IMR-90 (cell line): Measurements from ENCODE around the gene RAB11FIP4. TPM values are rescaled to one million over a fixed set of nuclear protein-coding genes. Genes with fewer than 3 reads are reported as not detected.

Experiments used
- ATAC-seq: fragments of 200-7000 bp; cut with Tn5 transposase; 2 replicates; pipeline ENCODE4 v1.9.1; 2020; ENCODE audit warnings: low read depth, mild to moderate bottlenecking, moderate library complexity
- BruUV-seq: library from RNA; stranded (reverse); fragments of 400-500 nt; replicated peaks from 2 replicates; lab custom pipeline; 2021; lab: Mats Ljungman, UMichigan
- CTCF ChIA-PET: fragments of 300-600 bp; formaldehyde crosslinking; extraction: SDS; loops from one replicate; lab custom pipeline; 2021; ENCODE audit warnings: antibody characterized with exemption; lab: Yijun Ruan, JAX
- POLR2A ChIA-PET: fragments of 300-600 bp; sonication (Branson Sonifier 250); formaldehyde crosslinking; loops from one replicate; lab custom pipeline; 2022; ENCODE audit warnings: antibody characterized with exemption; ENCODE audit not compliant: unreplicated experiment; lab: Charles Lee
- DNase-seq: peaks from one replicate; pipeline ENCODE4 v3.0.0; 2013
- H2AFZ ChIP-seq: replicated peaks from 2 replicates; pipeline ENCODE3; 2013; ENCODE audit warnings: low read length, mild to moderate bottlenecking; ENCODE audit not compliant: poor library complexity
- H2AK5ac ChIP-seq: 2 replicates; pipeline ENCODE4 v1.6.1; 2013; ENCODE audit warnings: low read depth, low read length, inconsistent platforms
- H2AK9ac ChIP-seq: replicated peaks from 2 replicates; pipeline ENCODE3; 2013; ENCODE audit warnings: mild to moderate bottlenecking, low read depth, low read length, moderate library complexity; ENCODE audit not compliant: poor library complexity
- H2BK120ac ChIP-seq: 2 replicates; pipeline ENCODE4 v1.6.1; 2013; ENCODE audit warnings: low read depth, low read length, inconsistent platforms
- H2BK15ac ChIP-seq: 3 replicates; pipeline ENCODE4 v1.6.1; 2013; ENCODE audit warnings: low read depth, low read length, inconsistent platforms
- H2BK20ac ChIP-seq: 2 replicates; pipeline ENCODE4 v1.6.1; 2013; ENCODE audit warnings: low read depth, mild to moderate bottlenecking, inconsistent platforms, low read length, moderate library complexity
- H2BK5ac ChIP-seq: 2 replicates; pipeline ENCODE4 v1.6.1; 2013; ENCODE audit warnings: mild to moderate bottlenecking, low read depth, low read length, inconsistent platforms; ENCODE audit not compliant: poor library complexity, severe bottlenecking
- H3K14ac ChIP-seq: replicated peaks from 2 replicates; pipeline ENCODE4 v1.6.1; 2013; ENCODE audit warnings: low read depth, low read length, inconsistent platforms
- H3K18ac ChIP-seq: 2 replicates; pipeline ENCODE4 v1.6.1; 2013; ENCODE audit warnings: low read depth, low read length, control low read depth
- H3K23ac ChIP-seq: 2 replicates; pipeline ENCODE4 v1.6.1; 2013; ENCODE audit warnings: low read depth, low read length, inconsistent platforms
- H3K27ac ChIP-seq: 2 replicates; pipeline ENCODE4 v1.5.1; 2013; ENCODE audit warnings: mild to moderate bottlenecking, control low read depth, low read length; ENCODE audit not compliant: insufficient read depth
- H3K27me3 ChIP-seq: 2 replicates; pipeline ENCODE4 v1.6.1; 2013; ENCODE audit warnings: low read length; ENCODE audit not compliant: control insufficient read depth, insufficient read depth
- H3K36me3 ChIP-seq: 2 replicates; pipeline ENCODE4 v1.6.1; 2013; ENCODE audit warnings: low read length, mixed read lengths; ENCODE audit not compliant: control insufficient read depth, insufficient read depth
- H3K4ac ChIP-seq: 2 replicates; pipeline ENCODE4 v1.6.1; 2013; ENCODE audit warnings: low read depth, low read length, inconsistent platforms
- H3K4me1 ChIP-seq: 2 replicates; pipeline ENCODE4 v1.6.1; 2013; ENCODE audit warnings: low read length, mixed read lengths; ENCODE audit not compliant: control insufficient read depth, insufficient read depth
- H3K4me2 ChIP-seq: 2 replicates; pipeline ENCODE4 v1.6.1; 2013; ENCODE audit warnings: low read depth, mild to moderate bottlenecking, control low read depth, low read length, moderate library complexity
- H3K4me3 ChIP-seq: 2 replicates; pipeline ENCODE4 v1.5.1; 2013; ENCODE audit warnings: low read depth, mild to moderate bottlenecking, control low read depth, low read length, moderate library complexity; ENCODE audit not compliant: insufficient read depth
- H3K56ac ChIP-seq: 2 replicates; pipeline ENCODE4 v1.6.1; 2013; ENCODE audit warnings: low read length, inconsistent platforms; ENCODE audit not compliant: insufficient read depth; ENCODE audit errors: extremely low read depth
- H3K79me1 ChIP-seq, 2 experiments: 2 replicates each; pipeline ENCODE4 v1.6.1; 2013; ENCODE audit warnings: low read length in 2 of 2, inconsistent platforms in 1 of 2, low read depth in 1 of 2
- H3K9ac ChIP-seq: 2 replicates; pipeline ENCODE4 v1.6.1; 2013; ENCODE audit warnings: low read depth, low read length, control low read depth
- H3K9me1 ChIP-seq: 2 replicates; pipeline ENCODE4 v1.6.1; 2013; ENCODE audit warnings: low read length, inconsistent platforms; ENCODE audit not compliant: insufficient read depth
- H3K9me3 ChIP-seq: 2 replicates; pipeline ENCODE4 v1.6.1; 2013; ENCODE audit warnings: low read length; ENCODE audit not compliant: control insufficient read depth, insufficient read depth
- H4K20me1 ChIP-seq: 2 replicates; pipeline ENCODE4 v1.6.1; 2013; ENCODE audit warnings: low read length, inconsistent platforms; ENCODE audit not compliant: insufficient read depth
- H4K5ac ChIP-seq: 2 replicates; pipeline ENCODE4 v1.6.1; 2013; ENCODE audit warnings: mild to moderate bottlenecking, low read depth, low read length, control low read depth
- H4K8ac ChIP-seq, 2 experiments: 2 replicates each; pipeline ENCODE4 v1.6.1; 2013; ENCODE audit warnings: low read depth in 2 of 2, low read length in 2 of 2, control low read depth in 1 of 2, inconsistent platforms in 1 of 2
- H4K91ac ChIP-seq: 2 replicates; pipeline ENCODE4 v1.6.1; 2013; ENCODE audit warnings: low read depth, low read length, inconsistent platforms; ENCODE audit not compliant: insufficient read depth
- BHLHE40 ChIP-seq: fragments of 150-350 bp; IDR thresholded peaks from 2 replicates; pipeline ENCODE4 v1.6.1; 2016; ENCODE audit warnings: mild to moderate bottlenecking, low read depth, low read length
- CHD1 ChIP-seq: IDR thresholded peaks from 2 replicates; pipeline ENCODE4 v1.6.1; 2012; ENCODE audit warnings: low read depth, low read length, improper control_type of control experiment
- MAFK ChIP-seq: IDR thresholded peaks from 2 replicates; pipeline ENCODE4 v1.6.1; 2012; ENCODE audit warnings: low read depth, low read length, improper control_type of control experiment
- MXI1 ChIP-seq: IDR thresholded peaks from 2 replicates; pipeline ENCODE4 v1.6.1; 2012; ENCODE audit warnings: low read depth, mild to moderate bottlenecking, low read length, moderate library complexity, borderline replicate concordance
- NFE2L2 ChIP-seq: fragments of 150-350 bp; IDR thresholded peaks from 2 replicates; pipeline ENCODE4 v1.6.1; 2016; ENCODE audit warnings: low read depth, mild to moderate bottlenecking, low read length
- POLR2A ChIP-seq: IDR thresholded peaks from 2 replicates; pipeline ENCODE4 v1.6.1; 2012; ENCODE audit warnings: mild to moderate bottlenecking, low read depth, low read length
- RAD21 ChIP-seq: IDR thresholded peaks from 2 replicates; pipeline ENCODE4 v1.6.1; 2012; ENCODE audit warnings: low read length, improper control_type of control experiment
- RCOR1 ChIP-seq: IDR thresholded peaks from 2 replicates; pipeline ENCODE4 v1.6.1; 2012; ENCODE audit warnings: mild to moderate bottlenecking, low read length, improper control_type of control experiment; ENCODE audit not compliant: insufficient replicate concordance
- RFX5 ChIP-seq: IDR thresholded peaks from 2 replicates; pipeline ENCODE4 v1.8.0; 2012; ENCODE audit warnings: low read depth, mild to moderate bottlenecking, low read length, moderate library complexity
- SMC3 ChIP-seq: fragments of 150-350 bp; IDR thresholded peaks from 2 replicates; pipeline ENCODE4 v1.6.1; 2016; ENCODE audit warnings: low read depth, mild to moderate bottlenecking, antibody characterized with exemption, low read length, moderate library complexity
- WGBS, 2 experiments: methylation state at CpG; one replicate each; pipeline versions ENCODE4 v1.1.5 to v1.1.7; 2013; ENCODE audit warnings: missing lambda C conversion rate in 2 of 2; ENCODE audit not compliant: insufficient read length in 1 of 2; ENCODE audit errors: extremely low coverage in 2 of 2; 5-methylcytosine and 5-hydroxymethylcytosine counted together
- dilution Hi-C: fragments of 300-500 bp; cut with HindIII; formaldehyde crosslinking; loops from one replicate; pipeline ENCODE4 v1.14.3; 2018; ENCODE audit warnings: low sequenced_read_pairs; ENCODE audit not compliant: unreplicated experiment
- in situ Hi-C: fragments of 300-500 bp; cut with MboI; formaldehyde crosslinking; loops from 3 replicates; pipeline ENCODE4 v1.14.3; 2019; ENCODE audit warnings: low sequenced_read_pairs, inconsistent platforms, mixed read lengths
- intact Hi-C: fragments of 100-400 bp; cut with micrococcal nuclease; formaldehyde crosslinking; loops from 2 replicates; pipeline ENCODE4 v1.10.0; 2022
- polyA plus RNA-seq, 3 experiments: library from polyadenylated mRNA; depleted of rRNA; stranded (reverse); fragments of >200 nt; gene quantifications; 2 replicates each; pipeline ENCODE4 v1.2.3, GENCODE V29; 2012; ENCODE audit warnings: low replicate concordance in 1 of 3
- total RNA-seq: library from RNA; depleted of rRNA; stranded (reverse); fragments of >200 nt; gene quantifications from 2 replicates; pipeline ENCODE4 v1.2.3, GENCODE V29; 2012
- TF ChIP-seq, protein P1 (sequence below): conservative IDR thresholded peaks from 2 replicates; pipeline ENCODE4 v1.5.1; 2012; ENCODE audit warnings: mild to moderate bottlenecking, low read depth, low read length, improper control_type of control experiment
- TF ChIP-seq, protein P2 (sequence below): fragments of 150-350 bp; IDR thresholded peaks from 2 replicates; pipeline ENCODE4 v1.6.1; 2016; ENCODE audit warnings: low read depth, mild to moderate bottlenecking, low read length, moderate library complexity, borderline replicate concordance
- TF ChIP-seq, protein P3 (sequence below): fragments of 150-350 bp; IDR thresholded peaks from 2 replicates; pipeline ENCODE4 v1.6.1; 2017; ENCODE audit warnings: mild to moderate bottlenecking, antibody characterized with exemption, low read length, low read depth

Gene RAB11FIP4
- total and polyA plus RNA-seq, 2 of the 4 experiments (the other 2 are of a cell fraction), result 0.68 to 1.1 TPM

DNA sequence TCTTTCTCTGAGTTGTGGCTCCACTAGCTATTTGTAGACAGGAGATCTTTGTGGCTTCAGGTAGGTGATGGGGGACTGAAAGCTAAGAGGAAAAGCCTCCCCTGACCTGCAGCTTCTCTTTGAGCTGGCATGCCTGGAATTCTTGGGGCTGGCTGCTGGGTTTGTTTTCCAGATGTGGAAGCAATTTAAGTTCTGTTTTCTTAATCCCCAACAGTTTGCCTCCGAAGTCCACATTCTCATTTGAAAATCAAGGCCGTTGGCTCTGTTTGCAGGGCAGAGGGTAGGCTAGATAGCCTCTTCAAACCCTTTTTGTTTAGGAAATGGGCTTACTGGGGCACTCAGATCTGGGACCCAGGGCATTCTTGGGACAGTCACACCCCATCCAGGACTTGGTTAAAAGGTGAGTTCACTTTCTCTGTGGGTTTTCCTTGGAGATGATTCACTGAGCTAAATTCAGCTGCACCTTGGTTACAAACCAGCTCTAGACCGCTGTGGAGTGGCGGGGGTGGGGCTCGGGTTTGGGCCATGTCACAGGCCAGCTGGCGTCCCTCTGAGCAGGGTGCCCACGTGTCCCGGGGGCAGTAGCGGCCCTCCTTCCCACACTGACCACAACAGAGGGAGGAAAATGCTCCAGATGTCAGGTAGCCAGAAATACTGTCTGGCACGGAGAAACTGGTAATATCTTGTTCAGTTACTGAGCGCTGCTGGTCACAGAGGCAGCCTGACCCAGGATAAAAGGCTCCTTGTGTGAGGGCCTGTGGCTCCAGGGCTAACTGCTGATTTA, 108.5 kb downstream of the RAB11FIP4 start (continued):
- TF ChIP-seq NFE2L2 (no peak), MAFK (no peak)
- TF ChIP-seq, protein P1, sequence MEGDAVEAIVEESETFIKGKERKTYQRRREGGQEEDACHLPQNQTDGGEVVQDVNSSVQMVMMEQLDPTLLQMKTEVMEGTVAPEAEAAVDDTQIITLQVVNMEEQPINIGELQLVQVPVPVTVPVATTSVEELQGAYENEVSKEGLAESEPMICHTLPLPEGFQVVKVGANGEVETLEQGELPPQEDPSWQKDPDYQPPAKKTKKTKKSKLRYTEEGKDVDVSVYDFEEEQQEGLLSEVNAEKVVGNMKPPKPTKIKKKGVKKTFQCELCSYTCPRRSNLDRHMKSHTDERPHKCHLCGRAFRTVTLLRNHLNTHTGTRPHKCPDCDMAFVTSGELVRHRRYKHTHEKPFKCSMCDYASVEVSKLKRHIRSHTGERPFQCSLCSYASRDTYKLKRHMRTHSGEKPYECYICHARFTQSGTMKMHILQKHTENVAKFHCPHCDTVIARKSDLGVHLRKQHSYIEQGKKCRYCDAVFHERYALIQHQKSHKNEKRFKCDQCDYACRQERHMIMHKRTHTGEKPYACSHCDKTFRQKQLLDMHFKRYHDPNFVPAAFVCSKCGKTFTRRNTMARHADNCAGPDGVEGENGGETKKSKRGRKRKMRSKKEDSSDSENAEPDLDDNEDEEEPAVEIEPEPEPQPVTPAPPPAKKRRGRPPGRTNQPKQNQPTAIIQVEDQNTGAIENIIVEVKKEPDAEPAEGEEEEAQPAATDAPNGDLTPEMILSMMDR, result no peak

DNA sequence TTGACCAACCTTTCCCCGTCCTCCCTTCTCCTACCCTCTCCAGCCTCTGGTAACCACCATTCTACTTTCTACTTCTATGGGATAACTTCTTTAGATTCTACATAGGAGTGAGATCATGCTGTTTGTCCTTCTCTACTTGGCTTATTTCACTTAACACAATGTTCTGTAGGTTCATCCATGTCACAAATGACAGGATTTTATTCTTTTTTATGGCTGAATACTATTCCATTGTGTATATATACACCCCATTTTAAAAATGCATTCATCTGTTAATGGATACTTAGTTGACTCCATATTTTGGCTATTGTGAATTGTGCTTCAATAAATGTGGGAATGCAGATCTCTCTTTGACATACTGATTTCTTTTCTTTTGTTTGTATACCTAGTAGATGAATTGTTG, 115.0 kb downstream of the RAB11FIP4 start:
- WGBS, 2 experiments, result no CpG with 5 or more reads among the region's 1 CpG
- H3K27ac ChIP-seq, result no peak overlapping the region
- in situ Hi-C loops (no loop called here), intact Hi-C loops (no loop called here), dilution Hi-C loops (no loop called here)
- no peak overlapping the region for H4K5ac ChIP-seq
- POLR2A ChIA-PET, result no interaction called here
- peaks cover 4% of the 10 kb centered on the region; the same call in 1 of the 2 replicates for H3K4me1 ChIP-seq
- no peak overlapping the region for H3K18ac ChIP-seq
- no TSS peak for BruUV-seq
- peaks cover 19% of the 10 kb centered on the region for H3K27me3 ChIP-seq
- no peak overlapping the region for H2AK5ac ChIP-seq
- CTCF ChIA-PET, result interaction anchor here (0.5 kb wide), 1 partner anchor 416 kb away, joined by 3 read pairs; no protein-coding TSS in a partner anchor
- no peaks in the 10 kb centered on the region for H3K9me3 ChIP-seq
- no peak overlapping the region for H2AK9ac ChIP-seq
- no peak overlapping the region for H2BK120ac ChIP-seq
- H3K23ac ChIP-seq, result no peak overlapping the region
- no peak overlapping the region for H4K91ac ChIP-seq
- H4K8ac ChIP-seq, result no peak overlapping the region
- no peaks in the 10 kb centered on the region for H4K20me1 ChIP-seq
- H3K36me3 ChIP-seq, result no peaks in the 10 kb centered on the region
- no peak overlapping the region for H3K14ac ChIP-seq
- H2AFZ ChIP-seq, result no peak overlapping the region
- no peak overlapping the region for H2BK20ac ChIP-seq
- no peak overlapping the region for H3K4ac ChIP-seq
- H3K4me3 ChIP-seq, result no peak overlapping the region
- no peak overlapping the region for H3K9ac ChIP-seq
- ATAC-seq (no peak), DNase-seq (no peak)
- no peak overlapping the region for H2BK5ac ChIP-seq
- no peak overlapping the region for H3K56ac ChIP-seq
- no peak overlapping the region for H3K4me2 ChIP-seq
- H2BK15ac ChIP-seq, result no peak overlapping the region
- no peaks in the 10 kb centered on the region for H3K79me1 ChIP-seq
- no peaks in the 10 kb centered on the region; the same call in 1 of the 2 replicates for H3K9me1 ChIP-seq
- TF ChIP-seq MAFK, result no peak
- no peak for TF ChIP-seq SMC3
- TF ChIP-seq, protein P2, sequence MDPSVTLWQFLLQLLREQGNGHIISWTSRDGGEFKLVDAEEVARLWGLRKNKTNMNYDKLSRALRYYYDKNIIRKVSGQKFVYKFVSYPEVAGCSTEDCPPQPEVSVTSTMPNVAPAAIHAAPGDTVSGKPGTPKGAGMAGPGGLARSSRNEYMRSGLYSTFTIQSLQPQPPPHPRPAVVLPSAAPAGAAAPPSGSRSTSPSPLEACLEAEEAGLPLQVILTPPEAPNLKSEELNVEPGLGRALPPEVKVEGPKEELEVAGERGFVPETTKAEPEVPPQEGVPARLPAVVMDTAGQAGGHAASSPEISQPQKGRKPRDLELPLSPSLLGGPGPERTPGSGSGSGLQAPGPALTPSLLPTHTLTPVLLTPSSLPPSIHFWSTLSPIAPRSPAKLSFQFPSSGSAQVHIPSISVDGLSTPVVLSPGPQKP, result no peak
- TF ChIP-seq RAD21, result no peak
- no peak for TF ChIP-seq CHD1
- TF ChIP-seq RCOR1, result no peak
- no peak for TF ChIP-seq RFX5
- no peak for TF ChIP-seq BHLHE40
- TF ChIP-seq POLR2A, result no peak
- TF ChIP-seq MXI1, result no peak
- TF ChIP-seq, protein P3, sequence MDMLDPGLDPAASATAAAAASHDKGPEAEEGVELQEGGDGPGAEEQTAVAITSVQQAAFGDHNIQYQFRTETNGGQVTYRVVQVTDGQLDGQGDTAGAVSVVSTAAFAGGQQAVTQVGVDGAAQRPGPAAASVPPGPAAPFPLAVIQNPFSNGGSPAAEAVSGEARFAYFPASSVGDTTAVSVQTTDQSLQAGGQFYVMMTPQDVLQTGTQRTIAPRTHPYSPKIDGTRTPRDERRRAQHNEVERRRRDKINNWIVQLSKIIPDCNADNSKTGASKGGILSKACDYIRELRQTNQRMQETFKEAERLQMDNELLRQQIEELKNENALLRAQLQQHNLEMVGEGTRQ, result no peak
- TF ChIP-seq NFE2L2, result no peak
